Activated CD8-positive, alpha-beta memory T cell treated with anti-CD3 and anti-CD28 coated beads, Interleukin-2, amount 50 U/mL, for 4 hours (primary cell): Measurements from ENCODE around the gene VPS51.
A peak's percentile ranks its signal among the peaks of the same experiment; 100 is the strongest.

Experiments used
- DNase-seq: peaks from one replicate; pipeline ENCODE4 v3.0.0-alpha.2; 2020

VPS51 gene

GRCh38 chr11:65095974-65096806 is at the start of gene VPS51:
TSS of gene VPS51 (plus strand) at chr11:65096214. CDS start at chr11:65096251, 37 bp downstream.
- DNase-seq: peak; percentile 81

GRCh38 chr11:65047581-65048422 is 48.2 kb upstream of the VPS51 start:
- DNase-seq: no peak

GRCh38 chr11:65051398-65051858 is 44.6 kb upstream of the VPS51 start:
- DNase-seq: no peak

DNA sequence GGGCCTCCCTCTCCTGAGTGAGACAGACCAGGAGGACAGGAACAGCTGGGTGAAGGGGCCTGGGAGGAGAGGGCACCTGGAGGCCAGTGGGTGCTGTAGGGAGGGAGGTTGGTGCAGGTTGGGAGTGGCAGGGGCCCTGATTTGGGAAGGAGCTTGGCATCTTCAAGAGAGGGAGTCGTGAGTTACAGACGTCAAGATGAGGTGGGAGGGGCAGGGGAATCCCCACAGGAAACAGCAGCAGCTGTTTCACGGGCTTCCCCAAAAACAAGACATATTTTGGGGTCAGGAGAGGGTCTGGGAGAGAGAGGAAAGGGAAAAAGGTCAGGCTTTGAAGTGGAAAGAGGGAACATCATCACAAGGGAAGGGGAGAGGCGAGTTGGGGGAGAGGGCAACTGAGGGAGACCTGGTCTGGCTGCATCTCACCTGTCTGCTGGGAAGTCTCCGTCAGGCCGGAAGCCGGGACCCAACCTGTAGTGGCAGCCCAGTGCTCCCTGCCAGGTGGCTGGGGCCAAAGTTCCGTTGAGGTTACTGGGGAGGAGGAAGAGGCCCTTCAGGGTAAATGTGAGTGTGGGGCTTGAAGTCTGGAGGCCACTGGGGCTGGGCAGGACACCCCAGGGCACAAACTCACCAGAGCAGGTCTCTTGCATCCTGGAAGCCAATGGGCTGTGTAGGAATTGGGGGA is 42.0 kb upstream of the VPS51 start:
- no peak for DNase-seq

DNA sequence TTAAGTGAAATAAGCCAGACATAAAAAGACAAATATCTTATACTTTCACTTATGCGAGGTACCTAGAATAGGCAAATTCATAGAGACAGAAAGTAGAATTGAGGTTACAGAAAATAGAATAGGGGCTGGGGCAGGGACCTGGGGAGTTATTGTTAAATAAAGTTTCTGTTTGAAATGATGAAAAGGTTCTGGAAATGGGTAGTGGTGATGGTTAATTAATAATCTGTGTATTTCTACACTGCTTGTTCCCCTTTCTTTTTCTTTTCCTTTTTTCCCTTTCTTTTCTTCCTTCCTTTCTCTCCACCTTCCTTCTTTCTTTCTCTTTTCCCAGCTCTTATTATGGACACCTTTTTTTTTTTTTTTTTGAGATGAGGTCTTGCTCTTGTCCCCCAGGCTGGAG is 40.5 kb upstream of the VPS51 start:
- DNase-seq: no peak

- DNase-seq: no peak
Measured at GRCh38 chr11:65056999-65057398, 39.0 kb upstream of the VPS51 start.

GRCh38 chr11:65057526-65057925 is 38.5 kb upstream of the VPS51 start:
- no peak for DNase-seq

- DNase-seq: no peak
Measured at GRCh38 chr11:65058012-65058411, 38.0 kb upstream of the VPS51 start.

GRCh38 chr11:65058419-65059054 is 37.5 kb upstream of the VPS51 start, which contains the start of gene NAALADL1:
TSS of gene NAALADL1 (minus strand) at chr11:65058553. CDS start at chr11:65058521, 32 bp downstream.
- DNase-seq: no peak

DNA sequence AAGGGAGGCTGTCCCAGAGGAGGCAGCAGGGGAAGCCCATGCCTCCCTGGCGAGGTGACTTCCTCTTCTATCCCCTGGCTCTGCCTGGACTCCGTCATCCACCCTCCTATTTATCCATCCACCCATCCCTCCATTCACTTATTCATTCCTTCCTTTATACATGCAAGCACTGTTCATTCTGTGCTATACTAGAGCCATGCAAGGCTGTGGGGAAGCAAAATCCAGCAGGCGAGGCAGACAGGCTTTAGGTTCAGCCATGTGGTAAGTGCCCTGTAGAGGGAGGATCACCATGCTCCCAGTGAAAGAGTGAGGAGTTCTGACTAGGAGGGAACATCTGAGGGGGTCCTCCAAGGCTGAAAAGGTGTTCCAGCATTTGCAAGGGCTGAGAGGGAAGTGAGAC is 36.5 kb upstream of the VPS51 start:
- DNase-seq: no peak

DNA sequence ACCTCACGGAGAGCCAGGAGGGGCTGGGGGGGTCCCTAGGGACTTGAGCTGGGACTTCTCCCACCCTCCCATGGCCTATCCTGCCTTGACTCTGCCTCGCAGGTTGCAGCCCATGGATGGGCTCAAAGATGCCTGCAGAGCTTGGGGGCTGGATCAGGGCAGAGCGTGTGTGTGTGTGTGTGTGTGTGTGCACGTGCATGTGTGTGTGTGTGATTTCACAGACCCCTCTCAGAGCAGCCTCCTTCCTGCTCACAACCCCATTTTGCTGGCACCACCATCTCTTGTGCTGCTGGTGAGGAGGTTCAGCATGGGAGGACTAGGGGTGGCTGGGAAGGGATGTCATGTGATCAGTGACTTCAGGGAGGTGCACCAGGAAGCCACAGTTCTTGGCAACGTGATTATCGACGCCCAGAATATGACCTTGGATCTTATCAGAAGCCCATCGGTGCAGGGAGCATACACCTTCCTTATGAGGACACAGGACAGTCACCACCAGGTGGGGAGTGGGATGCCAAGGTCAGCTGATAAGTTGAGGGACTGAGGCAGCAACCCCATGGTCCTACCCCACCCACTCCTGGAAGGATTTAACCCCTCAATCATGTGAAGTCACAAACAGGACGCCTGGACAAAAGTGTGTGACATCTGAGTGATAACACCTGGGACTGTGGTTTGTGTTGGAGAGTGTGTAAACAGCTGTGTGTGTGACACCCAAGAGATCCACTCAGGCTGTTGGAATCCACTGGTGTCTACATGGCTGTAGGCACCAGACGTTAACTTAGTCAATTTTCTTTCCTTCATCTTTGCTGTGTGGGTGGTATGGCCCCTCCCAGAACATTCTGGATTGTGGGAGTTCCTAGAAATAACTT is 35.8 kb upstream of the VPS51 start:
- no peak for DNase-seq

DNA sequence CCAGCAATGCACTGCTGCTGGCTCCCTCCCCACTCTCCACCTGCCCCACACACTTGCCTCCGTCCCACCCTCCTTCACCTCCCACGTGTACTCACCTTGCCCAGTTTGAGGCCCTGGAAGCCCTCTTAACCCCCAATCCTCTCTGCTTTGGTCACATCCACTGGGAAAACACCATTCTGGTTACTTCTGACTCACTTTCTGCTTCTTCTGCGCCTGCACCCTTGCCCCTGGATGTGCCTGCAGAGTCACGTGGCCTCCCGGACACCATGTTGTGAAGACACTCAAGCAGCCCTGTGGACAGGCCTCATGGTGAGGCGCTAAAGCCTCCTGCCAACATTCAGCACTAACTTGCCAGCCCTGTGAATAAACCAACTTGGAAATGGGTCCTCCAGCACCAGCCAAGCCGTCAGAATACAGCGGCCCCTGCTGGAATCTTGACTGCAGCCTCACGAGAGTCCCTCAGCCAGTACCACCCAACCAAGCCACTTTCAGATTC is 35.1 kb upstream of the VPS51 start:
- DNase-seq: no peak

DNA sequence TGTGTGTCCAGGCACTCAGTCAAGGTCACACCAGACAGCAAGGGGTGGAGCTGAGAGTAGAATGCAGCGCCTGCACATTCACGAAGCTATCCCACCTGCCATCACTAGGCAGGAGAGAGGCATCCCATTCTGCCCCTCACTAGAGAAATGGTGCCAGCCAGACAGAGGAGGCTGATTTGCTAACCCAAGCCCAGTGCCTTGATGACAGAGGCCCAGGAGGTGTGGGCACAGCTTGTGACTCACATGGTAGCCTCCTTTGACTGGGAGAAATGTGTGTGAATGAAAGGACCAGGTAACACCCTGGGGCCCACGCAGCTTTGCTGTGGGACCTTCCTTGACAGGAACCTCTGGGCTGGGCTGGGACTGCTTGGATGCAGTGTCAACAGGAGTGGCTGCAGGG is 32.5 kb upstream of the VPS51 start:
- DNase-seq: no peak

- no peak for DNase-seq
Measured at GRCh38 chr11:65064847-65065240, 31.2 kb upstream of the VPS51 start.

DNA sequence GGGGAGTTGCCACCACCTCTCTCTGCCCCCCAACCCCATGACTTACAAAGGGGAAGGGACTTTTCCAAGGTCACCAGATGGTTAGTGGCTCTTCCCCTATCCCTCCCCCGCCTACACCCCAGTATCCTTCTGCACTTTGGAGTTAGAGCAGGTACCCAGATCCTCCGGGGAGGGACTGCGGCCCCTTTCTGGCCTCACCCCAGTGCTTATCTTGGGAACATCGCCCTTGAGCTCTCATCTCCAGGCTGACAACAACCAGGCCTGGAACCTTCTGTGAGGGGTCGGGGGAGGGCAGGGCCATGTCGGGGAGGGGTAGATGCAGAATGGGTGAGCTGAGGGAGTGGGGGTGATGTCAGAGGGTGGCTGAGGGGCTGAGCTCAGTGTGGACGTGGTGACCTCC is 30.2 kb upstream of the VPS51 start:
- no peak for DNase-seq

- no peak for DNase-seq
Measured at GRCh38 chr11:65066315-65066714, 29.7 kb upstream of the VPS51 start.

- DNase-seq: no peak
Measured at GRCh38 chr11:65066805-65067291, 29.2 kb upstream of the VPS51 start.

- DNase-seq: no peak
Measured at GRCh38 chr11:65067446-65067845, 28.6 kb upstream of the VPS51 start.

DNA sequence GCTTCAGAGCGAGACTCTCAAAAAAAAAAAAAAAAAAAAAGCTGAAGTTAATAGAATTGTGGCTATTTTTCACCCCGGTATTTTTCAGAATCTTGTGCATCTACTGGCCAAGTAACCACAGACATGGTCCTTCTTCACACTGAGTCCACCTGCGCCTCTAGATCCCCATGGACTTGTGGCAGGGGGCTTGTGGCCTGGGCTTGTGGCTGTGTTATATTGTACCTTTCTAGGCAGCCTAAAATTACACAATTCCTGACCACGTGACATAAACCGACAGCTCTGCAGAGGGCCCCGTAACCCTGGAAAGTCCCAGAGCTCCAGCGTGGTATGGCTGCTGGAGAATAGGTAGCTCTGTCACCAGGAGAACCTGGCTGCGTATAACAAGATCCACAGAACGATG is 26.8 kb upstream of the VPS51 start:
- no peak for DNase-seq

DNA sequence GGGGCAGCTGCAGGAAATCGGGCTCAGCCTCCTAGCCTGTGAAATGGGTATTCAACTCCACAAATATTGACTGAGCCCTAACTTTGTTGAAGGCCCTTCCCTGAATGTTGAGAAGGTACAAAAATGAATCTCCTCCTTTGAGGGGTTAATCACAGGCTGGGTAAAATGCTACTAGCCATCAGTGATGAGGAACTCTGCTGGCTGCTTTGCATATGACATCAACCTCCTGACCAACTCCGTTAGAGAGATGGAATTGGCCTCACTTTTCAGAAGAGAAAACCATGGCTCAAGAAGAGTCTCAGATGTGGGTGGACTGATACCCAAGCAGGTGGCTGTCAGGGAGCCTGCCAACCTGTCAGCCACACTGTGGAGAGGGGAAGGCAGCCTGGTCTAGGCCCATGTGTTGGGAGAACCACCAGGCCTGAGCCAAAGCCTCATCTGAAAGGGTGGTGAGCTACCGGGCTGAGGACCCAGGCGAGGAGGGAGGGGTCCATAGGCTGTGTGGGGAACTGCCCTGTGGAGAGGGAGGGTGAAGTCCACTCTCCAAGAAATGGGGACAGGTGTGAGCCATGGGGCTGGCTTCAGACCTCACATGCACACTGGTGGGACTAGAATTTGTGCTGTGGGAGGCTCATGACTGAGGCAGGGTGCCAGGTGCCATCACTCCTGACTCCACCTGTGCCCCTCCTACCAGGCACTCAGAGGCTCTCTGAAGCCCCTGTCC is 23.9 kb upstream of the VPS51 start:
- no peak for DNase-seq

- DNase-seq: no peak
Measured at GRCh38 chr11:65072631-65072966, 23.4 kb upstream of the VPS51 start.
